Urinary bladder (tissue), 4 donors: ENCODE results near the gene DSPP. TPM values are rescaled to one million over a fixed set of nuclear protein-coding genes. Genes with fewer than 3 reads are reported as not detected.

ENCODE experiments used
- DNase-seq: peaks from one replicate; pipeline ENCODE4 v3.0.0-alpha.2; 2015; ENCODE audit errors: extremely low spot score
- H3K27ac ChIP-seq: one replicate; pipeline ENCODE4 v1.5.1; 2013; ENCODE audit warnings: low read depth, mild to moderate bottlenecking, moderate library complexity
- H3K36me3 ChIP-seq: one replicate; pipeline ENCODE4 v1.6.1; 2013; ENCODE audit warnings: mild to moderate bottlenecking, moderate library complexity; ENCODE audit not compliant: insufficient read depth
- H3K4me1 ChIP-seq: one replicate; pipeline ENCODE4 v1.6.1; 2013; ENCODE audit warnings: mild to moderate bottlenecking, moderate library complexity; ENCODE audit not compliant: insufficient read depth
- H3K4me3 ChIP-seq: one replicate; pipeline ENCODE4 v1.5.1; 2013; ENCODE audit warnings: low read depth, low read length
- WGBS: extraction: QIAGEN DNeasy Blood & Tissue Kit; methylation state at CpG from one replicate; pipeline ENCODE4 v1.1.7; 2013; 5-methylcytosine and 5-hydroxymethylcytosine counted together
- polyA plus RNA-seq: library from polyadenylated mRNA; stranded (reverse); fragments of 200-250 nt; gene quantifications from one replicate; pipeline ENCODE4 v1.2.3, GENCODE V29; 2013
- total RNA-seq: library from RNA; depleted of rRNA; stranded (reverse); fragments of >200 nt; gene quantifications from one replicate; pipeline ENCODE4 v1.2.3, GENCODE V29; 2014
- donor health status: healthy with polysubstance abuse.
- donor health status: healthy.

DSPP gene
- total and polyA plus RNA-seq, 2 donors, result not detected

DNA sequence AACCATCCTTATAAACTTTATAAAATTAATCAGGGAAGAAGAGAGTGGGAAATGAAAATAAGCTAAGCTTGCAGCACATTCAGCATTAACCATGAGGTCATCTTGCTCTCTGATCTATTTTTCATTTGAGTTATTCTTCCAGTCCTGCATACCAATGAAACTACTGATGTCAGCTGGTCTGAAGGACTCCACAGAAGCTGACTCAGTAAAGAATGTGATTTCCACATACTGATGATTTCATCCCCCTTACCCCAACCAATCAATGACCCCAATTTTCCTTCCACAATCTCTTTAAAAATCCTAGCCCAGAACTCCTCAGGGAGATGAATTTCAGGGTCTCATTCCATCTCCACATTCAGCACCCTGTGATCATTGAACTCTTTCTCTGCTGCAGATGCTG is 18.8 kb upstream of the DSPP start:
- H3K4me3 ChIP-seq, result no peak overlapping the region
- H3K36me3 ChIP-seq, result no peaks in the 10 kb centered on the region
- no peak overlapping the region for H3K27ac ChIP-seq
- H3K4me1 ChIP-seq, result no peaks in the 10 kb centered on the region
- DNase-seq, result peak; percentile 4

DNA sequence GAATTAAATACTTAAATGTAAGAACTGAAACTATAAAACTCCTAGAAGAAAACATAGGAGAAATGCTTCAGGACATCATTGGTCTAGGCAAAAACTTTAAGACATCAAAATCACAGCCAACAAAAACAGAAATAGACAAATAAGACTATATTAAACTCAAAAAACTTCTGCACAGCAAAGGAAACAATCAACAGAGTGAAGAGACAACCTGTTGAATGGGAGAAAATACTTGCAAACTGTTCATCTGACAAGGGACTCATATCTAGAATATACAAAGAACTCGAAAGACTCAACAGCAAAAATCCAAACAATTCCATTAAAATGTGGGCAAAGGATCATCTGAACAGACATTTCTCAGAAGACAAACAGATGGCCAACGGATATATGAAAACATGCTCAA is 16.2 kb upstream of the DSPP start:
- Histone ChIP-seq H3K27ac (no peak overlapping the region), H3K36me3 (no peaks in the 10 kb centered on the region), H3K4me1 (no peaks in the 10 kb centered on the region), H3K4me3 (no peak overlapping the region)
- WGBS, result 51% methylated on average over 2 of the region's 2 CpGs
- no peak for DNase-seq

- no peak for DNase-seq
- no peak overlapping the region for H3K27ac ChIP-seq
- no peaks in the 10 kb centered on the region for H3K36me3 ChIP-seq
- no peak overlapping the region for H3K4me3 ChIP-seq
- H3K4me1 ChIP-seq, result no peaks in the 10 kb centered on the region
These were observed 7.0 kb upstream of the DSPP start for GRCh38 chr4:87601361-87601760.

DNA sequence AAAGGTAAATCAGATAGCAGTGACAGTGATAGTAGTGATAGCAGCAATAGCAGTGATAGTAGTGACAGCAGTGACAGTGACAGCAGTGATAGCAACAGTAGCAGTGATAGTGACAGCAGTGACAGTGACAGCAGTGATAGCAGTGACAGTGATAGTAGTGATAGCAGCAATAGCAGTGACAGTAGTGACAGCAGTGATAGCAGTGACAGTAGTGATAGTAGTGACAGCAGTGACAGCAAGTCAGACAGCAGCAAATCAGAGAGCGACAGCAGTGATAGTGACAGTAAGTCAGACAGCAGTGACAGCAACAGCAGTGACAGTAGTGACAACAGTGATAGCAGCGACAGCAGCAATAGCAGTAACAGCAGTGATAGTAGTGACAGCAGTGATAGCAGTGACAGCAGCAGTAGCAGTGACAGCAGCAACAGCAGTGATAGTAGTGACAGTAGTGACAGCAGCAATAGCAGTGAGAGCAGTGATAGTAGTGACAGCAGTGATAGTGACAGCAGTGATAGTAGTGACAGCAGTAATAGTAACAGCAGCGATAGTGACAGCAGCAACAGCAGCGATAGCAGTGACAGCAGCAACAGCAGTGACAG is 6.1 kb downstream of the DSPP start:
- 96% methylated on average over 4 of the region's 4 CpGs for WGBS

GRCh38 chr4:87616268-87616667 is 7.9 kb downstream of the DSPP start:
- H3K36me3 ChIP-seq, result no peaks in the 10 kb centered on the region
- no peak overlapping the region for H3K27ac ChIP-seq
- no peaks in the 10 kb centered on the region for H3K4me1 ChIP-seq
- H3K4me3 ChIP-seq, result no peak overlapping the region
- DNase-seq, result no peak
- 68% methylated on average over 9 of the region's 9 CpGs for WGBS

More for the DNA sequence above, 6.1 kb downstream of the DSPP start:
- Histone ChIP-seq H3K4me1 (no peaks in the 10 kb centered on the region), H3K36me3 (no peaks in the 10 kb centered on the region), H3K27ac (no peak overlapping the region), H3K4me3 (no peak overlapping the region)
- DNase-seq, result no peak

- 78% methylated on average over 6 of the region's 6 CpGs for WGBS
- Histone ChIP-seq H3K27ac (no peak overlapping the region), H3K36me3 (no peaks in the 10 kb centered on the region), H3K4me3 (no peak overlapping the region), H3K4me1 (no peaks in the 10 kb centered on the region)
- DNase-seq, result no peak
These were observed 11.8 kb downstream of the DSPP start for GRCh38 chr4:87620086-87620485.

DNA sequence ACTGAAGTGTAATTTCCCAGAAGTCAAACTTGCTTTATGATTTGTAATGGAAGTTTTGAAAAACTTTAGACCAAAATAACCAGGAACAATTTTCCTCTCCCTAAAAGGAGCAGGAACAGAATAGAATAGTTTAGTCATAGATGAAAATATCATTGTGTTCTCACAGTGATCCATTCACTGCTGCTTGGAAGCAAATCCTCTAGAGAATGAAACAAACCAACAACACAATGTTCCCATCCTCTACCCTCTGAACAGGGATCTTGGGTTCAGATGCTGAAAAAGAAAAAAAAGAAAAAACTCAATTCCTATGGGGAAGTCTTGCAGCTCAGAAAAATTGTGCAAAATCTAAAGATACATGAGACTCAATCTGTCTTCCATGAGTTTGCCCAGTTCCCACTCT is 12.2 kb downstream of the DSPP start:
- H3K27ac ChIP-seq, result no peak overlapping the region
- H3K36me3 ChIP-seq, result no peaks in the 10 kb centered on the region
- H3K4me3 ChIP-seq, result no peak overlapping the region
- no peaks in the 10 kb centered on the region for H3K4me1 ChIP-seq
- no peak for DNase-seq

DNA sequence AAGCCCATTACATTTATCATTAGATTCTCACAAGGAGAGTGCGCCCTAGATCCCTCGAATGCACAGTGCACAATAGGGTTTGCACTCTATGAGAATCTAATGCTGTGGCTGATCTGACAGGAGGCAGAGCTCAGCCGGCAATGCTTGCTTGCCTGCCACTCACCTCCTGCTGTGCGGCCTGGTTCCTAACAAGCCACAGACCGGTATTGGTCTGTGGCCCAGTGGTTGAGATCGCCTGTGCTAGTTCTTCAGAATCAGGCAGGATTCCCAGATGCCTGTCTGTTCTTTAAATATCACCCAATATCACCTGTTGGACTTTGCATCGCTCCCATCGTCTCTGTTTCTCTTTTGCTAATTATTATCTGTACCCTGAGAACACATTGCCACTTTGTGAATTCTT is 14.0 kb downstream of the DSPP start:
- H3K4me1 ChIP-seq, result no peaks in the 10 kb centered on the region
- H3K36me3 ChIP-seq, result no peaks in the 10 kb centered on the region
- H3K27ac ChIP-seq, result no peak overlapping the region
- 83% methylated on average over 8 of the region's 8 CpGs for WGBS
- no peak overlapping the region for H3K4me3 ChIP-seq
- no peak for DNase-seq

DNA sequence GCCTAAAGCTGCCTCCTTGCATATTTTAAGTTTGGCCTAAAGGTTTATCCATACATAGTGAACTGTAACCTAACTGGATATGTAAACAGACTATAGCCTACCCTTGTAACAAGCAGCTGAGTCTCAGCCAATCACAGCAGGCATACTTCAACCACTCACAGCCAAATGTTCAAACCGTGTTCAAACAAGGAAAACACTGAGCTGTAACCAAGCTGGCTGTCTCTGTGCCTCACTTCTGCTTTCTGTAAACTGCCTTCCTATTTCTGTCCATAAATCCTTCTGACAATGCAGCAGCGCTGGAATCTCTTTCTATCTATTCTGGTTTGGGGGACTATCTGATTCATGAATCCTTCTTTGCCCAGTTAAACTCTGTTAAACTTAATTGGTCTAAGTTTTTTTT is 16.4 kb downstream of the DSPP start:
- no peak for DNase-seq
- no peaks in the 10 kb centered on the region for H3K36me3 ChIP-seq
- WGBS, result 40% methylated on average over 2 of the region's 2 CpGs

DNA sequence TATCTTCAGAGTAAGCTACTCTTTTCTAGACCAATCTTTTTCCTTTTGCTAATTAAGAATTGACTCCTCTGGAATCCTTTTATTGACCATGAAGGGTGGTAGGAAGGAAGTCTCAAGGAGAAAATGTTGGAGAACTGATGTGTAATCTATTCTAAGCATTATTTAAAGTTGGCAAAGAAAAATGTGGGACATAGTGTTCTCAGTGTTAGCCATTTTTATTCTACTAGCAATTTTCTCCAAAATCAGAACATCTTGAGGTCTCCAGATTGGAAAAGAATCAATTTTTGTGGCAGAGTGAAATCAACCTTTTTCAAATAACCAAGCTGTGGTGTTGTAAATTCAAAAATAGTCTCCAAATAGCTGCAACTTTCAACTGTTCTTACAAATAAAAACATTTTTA is 23.3 kb downstream of the DSPP start:
- DNase-seq, result no peak
- H3K27ac ChIP-seq, result no peak overlapping the region
- H3K36me3 ChIP-seq, result no peaks in the 10 kb centered on the region
- no peak overlapping the region for H3K4me3 ChIP-seq
- no peaks in the 10 kb centered on the region for H3K4me1 ChIP-seq

More for the DNA sequence above, 16.4 kb downstream of the DSPP start:
- Histone ChIP-seq H3K4me1 (no peaks in the 10 kb centered on the region), H3K27ac (no peak overlapping the region), H3K4me3 (no peak overlapping the region)

- H3K36me3 ChIP-seq, result no peaks in the 10 kb centered on the region
- H3K4me1 ChIP-seq, result no peaks in the 10 kb centered on the region
- DNase-seq, result no peak
- WGBS, result 70% methylated on average over 1 of the region's 1 CpG
- H3K27ac ChIP-seq, result no peak overlapping the region
- H3K4me3 ChIP-seq, result no peak overlapping the region
These were observed 24.1 kb downstream of the DSPP start for GRCh38 chr4:87632469-87632868.

DNA sequence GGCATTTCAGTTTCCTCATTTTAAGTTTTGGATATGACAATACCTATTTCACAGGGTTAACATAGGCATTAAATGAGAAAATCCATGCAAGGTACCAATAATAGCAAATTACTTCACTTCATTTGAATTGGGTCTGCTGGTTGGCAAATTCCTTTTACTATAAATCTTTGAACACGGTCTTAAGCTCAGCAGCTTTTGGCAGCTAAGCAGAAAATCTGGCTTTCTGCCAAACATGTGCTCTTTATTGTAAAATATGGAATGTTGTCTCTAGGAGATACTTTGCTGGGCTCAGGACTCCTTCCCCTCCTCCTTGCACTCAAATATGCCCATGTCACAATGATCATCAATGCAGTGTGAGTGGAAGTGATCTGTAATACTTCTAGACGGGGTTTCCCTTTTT is 24.9 kb downstream of the DSPP start:
- 18% methylated on average over 2 of the region's 2 CpGs for WGBS
- H3K27ac ChIP-seq, result no peak overlapping the region

GRCh38 chr4:87644286-87644685 is 36.0 kb downstream of the DSPP start:
- H3K36me3 ChIP-seq, result no peaks in the 10 kb centered on the region
- no peak overlapping the region for H3K4me3 ChIP-seq
- H3K4me1 ChIP-seq, result no peaks in the 10 kb centered on the region
- WGBS, result 98% methylated on average over 6 of the region's 6 CpGs
- H3K27ac ChIP-seq, result no peak overlapping the region
- DNase-seq, result no peak

More for the DNA sequence above, 24.9 kb downstream of the DSPP start:
- DNase-seq, result peak; percentile 40
- Histone ChIP-seq H3K4me1 (no peaks in the 10 kb centered on the region), H3K36me3 (no peaks in the 10 kb centered on the region), H3K4me3 (no peak overlapping the region)

GRCh38 chr4:87649980-87650379 is 41.7 kb downstream of the DSPP start, which contains the start of gene DMP1:
Gene DMP1, plus strand, starts transcription at chr4:87650280. Its CDS starts 6,213 bp downstream, at chr4:87656493.
- 91% methylated on average over 3 of the region's 3 CpGs for WGBS
- H3K36me3 ChIP-seq, result no peaks in the 10 kb centered on the region
- H3K4me1 ChIP-seq, result no peaks in the 10 kb centered on the region
- no peak within 1 kb of the TSS for H3K27ac ChIP-seq
- H3K4me3 ChIP-seq, result no peak within 1 kb of the TSS
- DNase-seq, result no peak

- no peak for DNase-seq
- Histone ChIP-seq H3K27ac (no peak overlapping the region), H3K36me3 (no peaks in the 10 kb centered on the region), H3K4me3 (no peak overlapping the region), H3K4me1 (no peaks in the 10 kb centered on the region)
- WGBS, result 88% methylated on average over 2 of the region's 2 CpGs
These were observed 42.6 kb downstream of the DSPP start for GRCh38 chr4:87650938-87651337.
